ENCODE results near the gene IER2. TPM values are rescaled to one million over a fixed set of nuclear protein-coding genes. Genes with fewer than 3 reads are reported as not detected.

The IER2 gene
- total RNA-seq, 1 experiment from 2014 or later: 80.4 TPM

- peak within 1 kb of the TSS; percentile 91 for H3K27ac ChIP-seq (ENCODE audit: low read length)
- DNase-seq (ENCODE audit: low read depth, low spot score) (peak; percentile 78), ATAC-seq (peak; percentile 86)
- peaks cover 5% of the 10 kb centered on the region for H3K36me3 ChIP-seq (ENCODE audit: control insufficient read depth, insufficient read depth, low read length)
- TF ChIP-seq TCF7L2 (IDR thresholded peaks at IDR 0.05; ENCODE audit: low read depth, low read length): no peak; the same call in 1 of the 2 replicates
- 0 out of 4 replicates have a peak, but pooled peaks of 1 of the 2 experiments have one; percentile 19 for TF ChIP-seq REST (IDR thresholded peaks at IDR 0.05; ENCODE audit: insufficient read depth in 1 of 2, low read depth in 2 of 2, low read length in 1 of 2)
- intact Hi-C loops (cut with micrococcal nuclease; ENCODE audit: unreplicated experiment): no loop called here
- peaks cover 26% of the 10 kb centered on the region for H3K4me1 ChIP-seq (ENCODE audit: control insufficient read depth, insufficient read depth, low read length)
- ChIA-PET CTCF (no interaction called here), POLR2A (interaction anchor here (0.6 to 1.2 kb wide), 2 partner anchors 9 to 34 kb away, joined by 3 to 7 read pairs; no protein-coding TSS in a partner anchor)
- BruUV-seq (replicated peaks): no TSS peak
- H3K4me3 ChIP-seq (ENCODE audit: low read depth in 2 of 2, low read length in 2 of 2): peak within 1 kb of the TSS; percentile 90 to 92
- H3K27me3 ChIP-seq (ENCODE audit: control insufficient read depth, insufficient read depth, low read length): no peaks in the 10 kb centered on the region
- in situ Hi-C loops (cut with HindIII; ENCODE audit: low pct_unique_long_range_greater_than_20kb, low sequenced_read_pairs): no loop called here
- no peaks in the 10 kb centered on the region for H3K9me3 ChIP-seq (ENCODE audit: control insufficient read depth, insufficient read depth, low read depth, low read length)
These were observed 32.3 kb upstream of the IER2 start, which contains the start of gene NACC1 for GRCh38 chr19:13117772-13118423. Gene NACC1, plus strand, starts transcription at chr19:13118264. Its CDS starts 16,944 bp downstream, at chr19:13135208.

- TF ChIP-seq TCF7L2 (IDR thresholded peaks at IDR 0.05; ENCODE audit: low read depth, low read length) (no peak; the same call in 1 of the 2 replicates), POLR2AphosphoS5 (IDR thresholded peaks at IDR 0.05; ENCODE audit: low read depth, low read length) (no peak), SIN3A (IDR thresholded peaks at IDR 0.05; ENCODE audit: borderline replicate concordance, insufficient read depth, low read depth, low read length) (no peak), REST (IDR thresholded peaks at IDR 0.05; ENCODE audit: insufficient read depth in 1 of 2, low read depth in 2 of 2, low read length in 1 of 2) (no peak)
- Histone ChIP-seq H3K4me1 (ENCODE audit: control insufficient read depth, insufficient read depth, low read length) (peaks cover 26% of the 10 kb centered on the region), H3K36me3 (ENCODE audit: control insufficient read depth, insufficient read depth, low read length) (peaks cover 5% of the 10 kb centered on the region), H3K4me3 (ENCODE audit: low read depth in 2 of 2, low read length in 2 of 2) (peak overlapping the region; percentile 63 to 76), H3K27me3 (ENCODE audit: control insufficient read depth, insufficient read depth, low read length) (no peaks in the 10 kb centered on the region), H3K9me3 (ENCODE audit: control insufficient read depth, insufficient read depth, low read depth, low read length) (no peaks in the 10 kb centered on the region), H3K27ac (ENCODE audit: low read length) (peak overlapping the region; percentile 79)
- intact Hi-C loops (cut with micrococcal nuclease; ENCODE audit: unreplicated experiment): no loop called here
- peak; percentile 22; the same call in 1 of the 2 replicates for ATAC-seq
- CTCF ChIA-PET: no interaction called here
- in situ Hi-C loops (cut with HindIII; ENCODE audit: low pct_unique_long_range_greater_than_20kb, low sequenced_read_pairs): no loop called here
- BruUV-seq (replicated peaks): no TSS peak
- DNase-seq (ENCODE audit: low read depth, low spot score): no peak
- POLR2A ChIA-PET: interaction anchor here (0.5 to 1.2 kb wide), 3 partner anchors 15 to 34 kb away, joined by 3 to 8 read pairs (median 4); no protein-coding TSS in a partner anchor
These were observed 31.6 kb upstream of the IER2 start for GRCh38 chr19:13118424-13119193.
